GM06990 (cell line): ENCODE measurements around the gene PLXNA1.
A peak's percentile ranks its signal among the peaks of the same experiment; 100 is the strongest.

Experiments used
- DNase-seq: peaks from one replicate; pipeline ENCODE4 v3.0.0-alpha.2; 2011; ENCODE audit not compliant: insufficient read length; ENCODE audit errors: extremely low read depth
- H3K27me3 ChIP-seq: replicated peaks from 2 replicates; pipeline ENCODE4 v1.6.0; 2011; ENCODE audit warnings: low read length; ENCODE audit not compliant: control insufficient read depth, insufficient read depth
- H3K36me3 ChIP-seq: 2 replicates; pipeline ENCODE4 v1.5.1; 2011; ENCODE audit warnings: low read length; ENCODE audit not compliant: control insufficient read depth, insufficient read depth
- H3K4me3 ChIP-seq: replicated peaks from 2 replicates; pipeline ENCODE4 v1.5.1; 2011; ENCODE audit warnings: low read depth, mild to moderate bottlenecking, control low read depth, low read length
- CTCF ChIP-seq: IDR thresholded peaks from 2 replicates; pipeline ENCODE4 v1.5.1; 2011; ENCODE audit warnings: low read length, control low read depth, mild to moderate bottlenecking, inconsistent platforms; ENCODE audit not compliant: insufficient read depth, poor library complexity, severe bottlenecking

PLXNA1 gene

GRCh38 chr3:127002195-127003174 lies 19.6 kb downstream of the PLXNA1 start:
- Histone ChIP-seq H3K4me3 (no peak overlapping the region), H3K27me3 (no peaks in the 10 kb centered on the region), H3K36me3 (no peaks in the 10 kb centered on the region)
- DNase-seq, result no peak
- TF ChIP-seq CTCF, result peak; percentile 19

- no peak for DNase-seq
- Histone ChIP-seq H3K36me3 (no peaks in the 10 kb centered on the region), H3K4me3 (no peak overlapping the region), H3K27me3 (no peaks in the 10 kb centered on the region)
- no peak for TF ChIP-seq CTCF
Measured at GRCh38 chr3:127003175-127003555, 20.2 kb downstream of the PLXNA1 start.

- Histone ChIP-seq H3K36me3 (no peaks in the 10 kb centered on the region), H3K4me3 (no peak overlapping the region), H3K27me3 (no peaks in the 10 kb centered on the region)
- DNase-seq, result no peak
- TF ChIP-seq CTCF, result no peak
Measured at GRCh38 chr3:127003601-127004280, 20.8 kb downstream of the PLXNA1 start.

GRCh38 chr3:127004641-127005397 lies 21.9 kb downstream of the PLXNA1 start:
- TF ChIP-seq CTCF, result no peak
- Histone ChIP-seq H3K36me3 (no peaks in the 10 kb centered on the region), H3K4me3 (no peak overlapping the region), H3K27me3 (no peaks in the 10 kb centered on the region)
- DNase-seq, result no peak

- DNase-seq, result no peak
- no peak for TF ChIP-seq CTCF
- Histone ChIP-seq H3K27me3 (no peaks in the 10 kb centered on the region), H3K36me3 (no peaks in the 10 kb centered on the region), H3K4me3 (no peak overlapping the region)
Measured at GRCh38 chr3:127005864-127006500, 23.1 kb downstream of the PLXNA1 start.
